GM19372 (cell line): ENCODE data around the gene ZNF518A.

Experiments
- ATAC-seq: cut with Tn5 transposase; IDR thresholded peaks from one replicate; pipeline ENCODE4 v1.9.1; 2021; ENCODE audit warnings: mild to moderate bottlenecking, low read depth, moderate library complexity; ENCODE audit not compliant: unreplicated experiment

The ZNF518A gene

DNA sequence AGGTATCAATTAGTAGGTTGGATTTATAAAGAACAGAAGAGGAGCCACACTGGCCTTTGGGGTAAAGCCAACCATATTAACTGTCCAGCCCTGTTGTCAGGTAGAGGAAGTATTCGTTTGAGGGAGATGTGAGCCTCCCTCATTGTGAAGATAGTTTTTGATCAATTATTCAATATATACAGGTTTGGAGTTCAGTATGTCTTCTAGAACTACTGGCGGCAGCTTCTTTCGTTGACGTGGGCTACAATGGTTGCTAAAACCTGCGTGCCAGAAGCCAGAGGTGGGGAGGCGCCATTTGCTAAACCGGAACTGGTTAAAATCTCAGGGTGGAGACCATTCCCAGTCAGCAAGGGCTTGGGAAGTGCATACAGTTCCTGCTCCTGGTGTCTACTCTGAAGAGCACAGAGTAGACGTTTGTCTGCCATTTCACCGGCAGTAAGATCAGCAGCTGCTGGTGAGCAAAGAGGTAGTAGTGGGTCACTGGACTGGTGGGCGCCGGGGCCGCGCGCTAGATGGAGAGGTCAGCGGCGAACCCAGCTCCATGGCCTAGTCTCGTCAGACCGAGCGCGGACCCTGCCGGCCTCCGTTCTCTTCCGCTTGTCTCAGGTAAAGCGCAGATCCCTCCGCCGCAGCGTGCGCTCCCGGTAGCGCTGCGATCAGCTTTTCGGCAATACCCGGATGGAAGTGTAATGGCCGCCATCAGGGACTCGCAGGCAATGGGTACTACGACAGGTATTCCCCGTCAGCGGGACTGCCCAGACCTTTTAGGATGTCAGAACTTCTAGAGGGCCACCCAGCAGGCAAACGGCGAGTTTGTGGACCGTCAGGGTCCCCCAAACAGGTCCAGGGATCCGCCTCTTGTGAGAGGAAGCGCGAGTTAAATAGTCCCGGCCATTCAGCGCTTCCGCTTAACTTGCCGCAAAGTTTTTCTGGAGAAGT, at the start of gene ZNF518A:
ZNF518A (plus strand) TSS at position 911 of the 939 bp plus-strand sequence. CDS start 26,026 bp downstream, outside the sequence.
- ATAC-seq = peak; percentile 78

DNA sequence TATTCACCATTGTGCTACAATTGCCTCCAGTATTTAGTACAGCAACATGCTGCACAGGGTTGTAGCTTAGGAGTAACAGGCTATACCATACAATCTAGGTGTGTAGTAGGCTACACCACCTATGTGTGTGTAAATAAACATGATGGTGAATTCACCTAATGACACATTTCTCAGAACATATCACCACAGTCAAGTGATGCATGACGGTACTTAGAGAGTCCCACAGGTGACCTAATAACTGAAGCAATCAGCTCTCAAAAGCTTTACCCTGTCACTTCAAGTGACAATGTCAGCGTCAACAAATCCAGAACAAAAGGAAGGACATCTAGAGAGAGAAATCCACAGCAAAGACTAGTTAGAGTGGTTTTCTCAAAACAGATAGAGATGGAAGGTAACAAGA, 47.9 kb upstream of the ZNF518A start:
- ATAC-seq = no peak

GRCh38 chr10:96082748-96083147, 47.3 kb upstream of the ZNF518A start:
- no peak for ATAC-seq

- ATAC-seq = no peak
Observed at GRCh38 chr10:96089116-96089515, 41.0 kb upstream of the ZNF518A start.

GRCh38 chr10:96089670-96090462, 40.2 kb upstream of the ZNF518A start:
- peak; percentile 85 for ATAC-seq

DNA sequence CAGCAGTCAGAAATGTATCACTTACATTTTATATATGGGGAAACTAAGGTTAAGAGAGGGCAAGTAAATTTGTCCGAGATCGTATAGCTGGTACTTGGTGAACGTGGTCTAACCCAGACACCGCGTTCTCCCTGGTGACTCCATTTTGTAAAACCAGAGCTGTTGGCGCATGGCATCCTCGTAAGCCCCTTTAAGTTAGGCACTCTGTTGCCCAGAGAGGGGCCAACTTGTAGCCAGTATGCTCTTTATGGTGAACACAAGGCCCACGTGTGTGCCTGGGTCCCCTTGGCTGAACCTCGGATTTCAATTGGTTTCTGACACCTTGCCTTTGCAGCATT, 39.7 kb upstream of the ZNF518A start:
- ATAC-seq = no peak

DNA sequence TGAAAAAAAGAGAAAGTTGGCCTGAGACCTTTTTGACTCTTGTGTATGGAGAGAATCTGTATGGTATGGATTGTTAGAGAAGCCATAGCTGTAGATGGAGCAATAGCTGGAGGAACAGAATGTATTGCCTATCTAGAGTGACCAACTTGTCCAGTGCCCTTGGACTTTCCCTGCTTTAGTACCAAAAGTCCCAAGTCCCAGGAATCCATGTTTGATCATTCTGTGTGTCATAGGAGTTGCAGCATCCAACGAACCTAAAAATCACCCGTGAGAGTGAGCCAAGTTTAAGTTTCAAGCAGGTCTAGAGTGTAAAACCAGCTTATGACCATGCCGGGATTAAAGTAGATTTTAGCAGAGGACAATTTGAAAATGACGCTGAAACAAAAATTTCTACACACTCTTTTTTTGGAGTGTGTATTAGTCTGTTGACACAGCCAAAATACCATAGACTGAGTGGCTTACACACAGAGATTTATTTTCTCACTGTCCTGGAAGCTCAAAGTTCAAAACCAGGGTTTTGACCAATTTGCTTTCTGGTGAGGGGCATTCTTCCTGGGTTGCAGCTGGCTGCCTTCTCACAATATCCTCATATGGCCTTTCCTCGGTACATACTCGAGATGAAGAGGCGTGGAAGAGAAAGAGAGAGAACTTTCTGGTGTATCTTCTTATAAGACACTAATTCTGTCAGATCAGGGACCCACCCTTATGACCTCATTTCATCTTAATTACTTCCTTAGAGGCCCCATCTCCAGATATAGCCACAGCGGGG, 36.9 kb upstream of the ZNF518A start:
- no peak for ATAC-seq

DNA sequence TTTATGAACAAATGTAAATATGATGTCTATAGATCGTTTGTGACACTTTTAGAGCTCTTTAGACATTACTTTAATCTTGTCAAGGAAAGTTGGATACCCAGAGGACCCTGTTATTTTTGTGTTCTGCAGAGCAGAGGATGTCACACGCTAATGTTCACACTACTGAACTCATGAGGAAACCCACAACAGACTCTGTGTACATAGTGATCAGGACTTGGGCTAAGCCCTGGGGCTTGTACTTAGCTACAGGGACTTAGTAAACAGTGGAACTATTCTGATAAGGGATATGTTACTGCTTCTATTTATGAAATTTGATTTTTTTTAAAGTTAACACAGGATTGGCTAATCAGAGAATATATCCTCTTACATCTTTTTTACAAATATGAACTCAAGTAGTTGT, 36.1 kb upstream of the ZNF518A start:
- no peak for ATAC-seq

DNA sequence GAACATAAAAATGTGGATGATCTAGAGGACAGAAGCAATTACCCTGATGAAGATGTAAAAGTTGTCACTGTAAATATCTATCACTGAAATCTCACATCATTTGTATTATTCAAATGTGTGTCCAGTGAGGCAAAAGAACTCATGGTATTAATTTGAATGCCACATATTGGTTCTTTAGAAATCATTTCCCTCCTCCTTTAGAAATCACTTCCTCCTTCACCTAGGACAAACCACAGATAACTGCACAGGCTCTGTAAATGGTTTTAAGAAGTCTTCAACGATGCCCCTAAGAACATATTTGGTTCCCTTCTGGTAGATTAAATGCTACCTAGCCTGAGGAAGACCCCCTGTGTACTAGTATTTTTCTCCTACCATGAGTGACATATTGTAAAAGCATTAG, 33.1 kb upstream of the ZNF518A start:
- no peak for ATAC-seq

DNA sequence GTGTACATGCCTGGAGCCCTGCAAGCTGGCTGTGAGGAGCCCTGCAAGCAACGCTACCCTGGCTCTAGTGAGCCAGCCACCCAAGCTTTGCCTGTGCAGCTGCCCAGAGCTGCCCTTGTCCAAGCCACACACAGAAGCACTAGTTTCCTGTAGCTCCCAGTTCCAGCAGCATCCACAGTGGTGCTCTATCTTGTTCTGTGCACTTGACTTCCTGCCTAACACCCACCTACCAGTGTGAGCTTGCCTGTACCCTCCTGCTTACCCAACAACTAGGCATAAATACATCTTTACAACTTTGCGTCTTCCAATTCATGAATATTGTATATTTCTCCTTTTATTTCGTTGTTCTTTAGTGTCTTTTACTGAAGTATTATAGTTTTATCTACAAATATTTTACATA, 32.2 kb upstream of the ZNF518A start:
- ATAC-seq = no peak

- ATAC-seq = no peak
Observed at GRCh38 chr10:96107623-96108038, 22.5 kb upstream of the ZNF518A start.

GRCh38 chr10:96112531-96112930, 17.6 kb upstream of the ZNF518A start:
- ATAC-seq = no peak

- ATAC-seq = no peak
Observed at GRCh38 chr10:96118604-96119450, 11.3 kb upstream of the ZNF518A start.

DNA sequence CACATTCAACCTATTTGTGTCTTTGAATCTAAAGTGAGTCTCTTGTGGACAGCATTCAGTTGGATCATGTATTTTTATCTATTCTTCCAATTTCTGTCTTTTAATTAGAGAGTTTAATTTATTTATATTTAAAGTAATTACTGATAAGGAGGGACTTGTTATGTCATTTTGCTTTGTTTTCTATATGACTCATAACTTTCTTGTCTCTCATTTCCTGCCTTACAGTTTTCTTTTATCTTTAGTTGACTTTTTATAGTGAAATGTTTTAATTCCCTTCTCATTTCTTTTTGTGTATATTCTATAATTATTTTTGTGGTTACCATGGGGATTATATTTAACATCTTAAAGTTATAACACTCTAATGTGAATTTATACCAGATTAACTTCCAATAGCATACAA, 7.3 kb upstream of the ZNF518A start:
- no peak for ATAC-seq

DNA sequence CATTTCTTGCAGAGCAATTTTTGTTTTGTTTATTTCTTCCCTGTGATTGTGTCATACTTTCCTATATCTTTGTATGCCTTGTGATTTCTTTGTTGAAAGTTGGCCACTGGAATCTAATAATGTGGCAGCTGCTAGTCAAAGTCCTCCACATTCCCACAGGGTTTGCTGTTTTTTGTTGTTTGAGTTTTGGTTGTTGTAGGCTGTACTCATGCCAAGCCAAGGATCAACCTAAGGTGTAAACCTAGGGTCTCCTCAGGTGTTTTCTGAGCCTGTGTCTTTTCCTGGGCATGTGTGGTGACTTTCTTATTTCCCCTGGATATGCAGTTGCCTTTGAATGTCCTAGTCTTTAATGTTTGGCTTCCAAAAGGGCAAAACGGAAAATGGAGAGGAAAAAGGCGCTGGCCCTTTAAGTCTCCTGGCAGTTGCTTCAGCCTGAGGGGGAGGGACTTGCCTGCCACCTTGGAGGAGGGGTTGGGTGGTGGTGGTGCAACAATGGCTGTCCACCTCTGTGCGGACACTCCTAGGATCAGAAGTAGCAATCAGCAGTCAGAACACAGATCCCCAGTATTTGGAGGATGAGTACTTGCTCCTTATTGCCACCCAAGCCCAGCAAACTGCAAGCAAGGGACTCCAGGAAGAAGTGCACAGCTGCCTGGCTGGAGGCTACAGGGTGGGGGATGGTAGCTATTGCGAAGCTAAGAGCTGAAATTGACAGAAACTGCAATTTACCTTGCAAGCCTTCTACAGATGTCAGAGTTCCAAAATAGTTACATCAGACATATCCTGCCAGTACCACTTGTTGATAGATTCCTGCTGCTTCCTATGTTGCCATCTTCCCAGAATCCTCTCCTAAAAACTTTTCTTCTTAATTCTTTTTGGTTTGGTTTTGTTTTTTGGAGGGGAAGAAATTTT, 5.6 kb upstream of the ZNF518A start:
- no peak for ATAC-seq

- ATAC-seq = no peak
Observed at GRCh38 chr10:96125142-96125515, 5.0 kb upstream of the ZNF518A start.

GRCh38 chr10:96130326-96130995, 364 bp downstream of the ZNF518A start:
- ATAC-seq = peak; percentile 60

DNA sequence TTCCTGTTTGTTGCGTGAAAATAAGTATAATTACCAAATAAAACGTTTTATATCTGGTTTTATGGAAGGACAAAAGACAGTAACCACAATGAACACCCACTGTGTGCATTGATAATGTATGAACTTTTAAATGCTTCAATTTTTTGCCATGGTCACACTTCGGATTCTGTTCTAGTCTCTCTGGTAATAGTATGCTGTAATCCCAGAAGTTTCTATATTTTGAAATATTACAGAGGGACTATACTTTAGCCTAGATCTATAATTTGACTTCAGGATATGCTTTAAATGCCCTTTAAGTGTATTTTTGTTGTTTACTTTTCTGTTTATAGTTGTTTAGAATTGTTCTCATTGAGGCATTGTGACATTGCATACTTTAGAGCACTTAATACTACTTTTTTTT, 1.5 kb downstream of the ZNF518A start:
- no peak for ATAC-seq
